Measurements from ENCODE around the gene MICU1.
"Not testable (repeated sequence)": the region's sequence is repeated elsewhere in the genome, so short reads cannot be mapped to it uniquely, and the experiment has no call there.

The MICU1 gene

GRCh38 chr10:72503694-72504438, 122.0 kb downstream of the MICU1 start:
- no peak for DNase-seq (ENCODE audit: low spot score)

GRCh38 chr10:72503241-72503640, 122.6 kb downstream of the MICU1 start:
- DNase-seq (ENCODE audit: low spot score), result no peak

GRCh38 chr10:72502581-72502980, 123.3 kb downstream of the MICU1 start:
- DNase-seq (ENCODE audit: low spot score), result no peak

GRCh38 chr10:72499701-72500100, 126.2 kb downstream of the MICU1 start:
- DNase-seq (ENCODE audit: low spot score), result no peak

- no peak for DNase-seq (ENCODE audit: low spot score)
These were observed 134.9 kb downstream of the MICU1 start for GRCh38 chr10:72490951-72491350.

- no peak for DNase-seq (ENCODE audit: low spot score)
These were observed 138.4 kb downstream of the MICU1 start for GRCh38 chr10:72487521-72487920.

- no peak for DNase-seq (ENCODE audit: low spot score)
These were observed 138.8 kb downstream of the MICU1 start for GRCh38 chr10:72487116-72487515.

- no peak for DNase-seq (ENCODE audit: low spot score)
These were observed 140.2 kb downstream of the MICU1 start for GRCh38 chr10:72485701-72486100.

- DNase-seq (ENCODE audit: low spot score), result no peak
These were observed 141.4 kb downstream of the MICU1 start for GRCh38 chr10:72484521-72484920.

- DNase-seq (ENCODE audit: low spot score), result no peak
These were observed 142.4 kb downstream of the MICU1 start for GRCh38 chr10:72483471-72483870.

- no peak for DNase-seq (ENCODE audit: low spot score)
These were observed 145.0 kb downstream of the MICU1 start for GRCh38 chr10:72480861-72481260.

- DNase-seq (ENCODE audit: low spot score), result no peak
These were observed 148.4 kb downstream of the MICU1 start for GRCh38 chr10:72477463-72477862.

GRCh38 chr10:72472306-72472705, 153.6 kb downstream of the MICU1 start:
- no peak for DNase-seq (ENCODE audit: low spot score)

GRCh38 chr10:72470666-72471065, 155.2 kb downstream of the MICU1 start:
- DNase-seq (ENCODE audit: low spot score), result no peak

GRCh38 chr10:72467064-72467463, 158.8 kb downstream of the MICU1 start:
- DNase-seq (ENCODE audit: low spot score), result not testable (repeated sequence)

GRCh38 chr10:72466018-72466417, 159.9 kb downstream of the MICU1 start:
- DNase-seq (ENCODE audit: low spot score), result no peak

- DNase-seq (ENCODE audit: low spot score), result no peak
These were observed 161.4 kb downstream of the MICU1 start for GRCh38 chr10:72464438-72464837.

GRCh38 chr10:72462261-72462660, 163.6 kb downstream of the MICU1 start:
- DNase-seq (ENCODE audit: low spot score), result no peak

GRCh38 chr10:72461085-72461484, 164.8 kb downstream of the MICU1 start:
- DNase-seq (ENCODE audit: low spot score), result no peak

GRCh38 chr10:72460284-72460876, 165.5 kb downstream of the MICU1 start:
- DNase-seq (ENCODE audit: low spot score), result no peak

- DNase-seq (ENCODE audit: low spot score), result no peak
These were observed 166.6 kb downstream of the MICU1 start for GRCh38 chr10:72459301-72459700.

- peak; percentile 24 for DNase-seq (ENCODE audit: low spot score)
These were observed 169.8 kb downstream of the MICU1 start for GRCh38 chr10:72455889-72456595.

GRCh38 chr10:72449941-72450441, 175.9 kb downstream of the MICU1 start:
- no peak for DNase-seq (ENCODE audit: low spot score)

All from D341Med (cell line).